ENCODE data around the gene TYSND1.
A peak's percentile ranks its signal among the peaks of the same experiment; 100 is the strongest.

TYSND1 gene

GRCh38 chr10:70093335-70093944 is 53.1 kb downstream of the TYSND1 start:
- in situ Hi-C loops (cut with HindIII; ENCODE audit: low sequenced_read_pairs): no loop called here
- no peak for TF ChIP-seq CTCF (IDR thresholded peaks at IDR 0.05; ENCODE audit: low read depth, low read length)
- H3K4me3 ChIP-seq (ENCODE audit: low read depth, low read length): no peak overlapping the region
- DNase-seq (ENCODE audit: low read depth, low spot score): no peak

- no peak for TF ChIP-seq CTCF (IDR thresholded peaks at IDR 0.05; ENCODE audit: low read depth, low read length)
- DNase-seq (ENCODE audit: low read depth, low spot score): no peak
- H3K4me3 ChIP-seq (ENCODE audit: low read depth, low read length): no peak overlapping the region
- in situ Hi-C loops (cut with HindIII; ENCODE audit: low sequenced_read_pairs): no loop called here
Measured at GRCh38 chr10:70092389-70092718, 54.1 kb downstream of the TYSND1 start.

- in situ Hi-C loops (cut with HindIII; ENCODE audit: low sequenced_read_pairs): no loop called here
Measured at GRCh38 chr10:70090951-70091350, 55.5 kb downstream of the TYSND1 start.

GRCh38 chr10:70090013-70090412 is 56.5 kb downstream of the TYSND1 start:
- in situ Hi-C loops (cut with HindIII; ENCODE audit: low sequenced_read_pairs): no loop called here
- DNase-seq (ENCODE audit: low read depth, low spot score): peak; percentile 7
- H3K4me3 ChIP-seq (ENCODE audit: low read depth, low read length): no peak overlapping the region
- no peak for TF ChIP-seq CTCF (IDR thresholded peaks at IDR 0.05; ENCODE audit: low read depth, low read length)

More at GRCh38 chr10:70090951-70091350, 55.5 kb downstream of the TYSND1 start:
- TF ChIP-seq CTCF (IDR thresholded peaks at IDR 0.05; ENCODE audit: low read depth, low read length): no peak
- no peak for DNase-seq (ENCODE audit: low read depth, low spot score)
- no peak overlapping the region for H3K4me3 ChIP-seq (ENCODE audit: low read depth, low read length)

- no peak for DNase-seq (ENCODE audit: low read depth, low spot score)
- no peak overlapping the region for H3K4me3 ChIP-seq (ENCODE audit: low read depth, low read length)
- TF ChIP-seq CTCF (IDR thresholded peaks at IDR 0.05; ENCODE audit: low read depth, low read length): no peak
- in situ Hi-C loops (cut with HindIII; ENCODE audit: low sequenced_read_pairs): no loop called here
Measured at GRCh38 chr10:70088308-70088698, 58.2 kb downstream of the TYSND1 start.

All from astrocyte of the spinal cord (primary cell).